EL (cell line): Measurements from ENCODE around the gene UBAP1.
"Not testable (repeated sequence)": the region's sequence is repeated elsewhere in the genome, so short reads cannot be mapped to it uniquely, and the experiment has no call there.

ENCODE experiments used
- DNase-seq: peaks from one replicate; pipeline ENCODE4 v3.0.0-alpha.2; 2016

The UBAP1 gene

DNA sequence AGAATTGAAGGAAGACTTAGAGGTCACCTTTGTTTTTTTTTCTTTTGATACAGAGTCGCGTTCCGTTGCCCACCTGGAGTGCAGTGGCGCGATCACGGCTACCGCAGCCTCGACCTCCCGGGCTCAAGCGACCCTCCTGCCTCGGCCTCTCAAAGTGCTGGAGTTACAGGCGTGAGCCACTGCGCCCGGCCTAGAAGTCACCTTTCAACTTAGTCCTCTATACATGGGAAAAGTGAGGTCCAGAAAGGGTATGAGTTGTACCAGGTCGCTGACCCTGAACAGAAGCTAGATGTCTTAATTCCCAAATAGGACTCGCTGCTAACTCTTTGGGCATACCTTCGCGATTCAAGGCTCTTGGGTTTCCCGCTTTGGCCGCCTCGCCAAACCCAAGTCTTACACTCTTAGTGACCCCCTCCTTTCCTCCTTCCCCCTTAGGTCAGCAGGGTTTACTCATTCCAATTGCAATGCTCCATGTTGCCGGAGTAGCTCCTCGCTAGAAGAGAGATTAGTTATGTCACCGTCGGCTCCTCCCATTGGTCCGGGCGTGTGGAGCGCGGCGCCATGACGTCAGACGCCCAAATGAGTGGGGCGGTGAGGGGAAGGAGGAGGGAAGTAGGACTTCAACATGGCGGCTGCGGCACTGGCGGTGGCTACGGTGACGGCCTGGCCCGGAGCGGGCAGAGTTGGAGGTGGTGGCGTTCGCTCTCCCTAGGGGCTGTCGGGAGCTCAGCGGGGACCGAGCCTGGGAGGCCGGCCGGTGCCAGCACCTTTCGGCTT lies at the start of gene UBAP1:
Gene UBAP1 (plus strand): TSS at position 608 of the 777 bp plus-strand sequence. CDS start 41,872 bp downstream, outside the sequence.
- peak; percentile 99 for DNase-seq

DNA sequence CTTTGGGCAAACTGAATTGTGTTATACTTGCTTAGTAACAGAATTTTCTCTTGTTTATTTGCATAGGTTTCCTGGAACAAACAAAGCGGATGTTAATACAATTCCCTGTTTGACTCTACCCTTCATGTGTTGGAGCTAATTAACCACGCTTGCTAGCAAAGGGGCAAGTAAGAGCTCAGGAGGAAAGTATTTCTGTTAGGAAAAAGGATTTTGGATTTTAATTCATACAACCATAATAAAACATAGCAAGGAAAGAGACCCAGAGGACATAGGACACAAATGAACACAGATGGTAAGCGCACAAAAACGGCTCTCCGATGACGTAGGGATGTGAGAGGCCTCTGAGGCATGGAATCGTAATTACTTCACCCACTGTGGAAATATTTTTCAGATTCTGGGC lies 47.3 kb upstream of the UBAP1 start:
- DNase-seq, result no peak

- no peak for DNase-seq
These were observed 45.4 kb upstream of the UBAP1 start for GRCh38 chr9:34133436-34133949.

DNA sequence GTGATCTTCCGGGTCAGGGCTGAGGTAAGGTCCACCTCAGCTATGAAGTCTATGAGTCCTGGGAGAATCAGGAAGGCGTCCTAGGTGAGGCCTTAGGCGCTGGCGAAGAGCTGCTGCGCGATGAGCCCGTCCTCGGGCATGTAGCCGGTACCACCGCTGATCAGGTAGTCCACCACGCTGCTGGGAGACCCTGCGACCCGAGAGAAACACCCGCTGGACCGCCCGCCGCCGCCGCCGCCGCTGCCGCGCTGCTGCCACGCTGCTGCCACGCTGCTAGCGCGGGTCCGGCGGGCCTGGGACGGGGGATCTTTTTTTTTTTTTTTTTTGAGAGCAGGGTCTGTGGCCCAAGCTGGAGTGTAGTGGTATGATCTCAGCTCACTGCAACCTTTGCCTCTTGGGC lies 44.3 kb upstream of the UBAP1 start:
- DNase-seq, result no peak

GRCh38 chr9:34138644-34139043 lies 40.2 kb upstream of the UBAP1 start:
- not testable (repeated sequence) for DNase-seq

- peak; percentile 82 for DNase-seq
These were observed 39.2 kb upstream of the UBAP1 start for GRCh38 chr9:34139477-34140146.

GRCh38 chr9:34140853-34141252 lies 38.0 kb upstream of the UBAP1 start:
- no peak for DNase-seq

DNA sequence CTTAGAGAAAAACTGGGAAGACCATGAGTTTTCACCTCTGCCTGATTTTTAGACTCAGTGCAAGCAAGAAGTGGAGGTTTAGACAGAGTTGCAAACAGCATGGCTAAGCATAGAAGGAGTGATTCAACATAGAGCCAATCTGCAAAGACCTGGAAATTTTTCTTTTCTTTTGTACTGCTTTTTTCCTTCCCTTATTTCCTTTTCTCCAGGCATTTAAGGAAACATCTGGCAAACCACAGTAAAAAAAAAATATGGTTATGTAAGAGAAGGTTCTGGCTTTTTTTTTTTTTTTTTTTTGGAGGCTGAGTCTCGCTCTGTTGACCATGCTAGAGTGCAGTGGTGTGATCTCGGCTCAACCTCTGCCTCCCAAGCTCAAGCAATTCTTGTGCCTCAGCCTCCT lies 35.7 kb upstream of the UBAP1 start:
- no peak for DNase-seq

DNA sequence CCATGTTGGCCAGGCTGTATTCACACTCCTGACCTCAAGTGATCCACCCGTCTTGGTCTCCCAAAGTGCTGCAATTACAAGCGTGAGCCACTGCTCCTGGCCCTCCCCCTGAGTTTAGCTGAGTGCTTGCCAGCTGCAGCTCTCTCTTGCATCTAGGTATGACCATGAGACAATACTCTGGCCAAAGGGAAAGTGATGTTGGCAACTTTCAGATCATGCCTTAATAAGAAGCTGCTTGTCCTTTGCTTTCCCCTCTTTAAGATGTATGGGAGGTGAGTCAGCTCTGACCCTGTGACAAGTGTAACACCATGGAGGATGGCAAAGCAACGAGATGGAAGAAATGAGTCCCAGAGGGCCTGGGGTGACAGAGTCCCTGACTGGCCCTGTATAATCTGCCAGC lies 33.7 kb upstream of the UBAP1 start:
- peak; percentile 46 for DNase-seq

DNA sequence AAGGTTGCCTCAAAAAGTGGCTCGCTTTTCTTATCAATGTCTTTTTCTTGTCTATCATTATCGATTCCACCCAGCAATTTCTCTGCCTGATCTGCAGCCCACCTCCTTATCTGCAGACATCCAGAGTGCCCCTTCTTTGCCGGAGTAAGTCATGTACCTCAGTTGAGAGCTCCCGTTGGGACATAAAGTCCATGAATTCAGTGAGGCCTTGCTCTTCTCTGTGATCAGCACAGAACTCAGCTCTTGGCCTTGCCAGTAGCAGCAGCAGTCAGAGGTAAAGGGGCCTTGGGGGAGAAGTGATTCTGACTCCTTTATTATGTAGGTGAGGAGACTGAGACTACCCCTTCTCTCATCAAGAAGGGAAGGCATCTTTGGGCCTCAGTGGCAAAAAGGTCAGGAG lies 27.4 kb upstream of the UBAP1 start:
- no peak for DNase-seq

- no peak for DNase-seq
These were observed 24.8 kb upstream of the UBAP1 start for GRCh38 chr9:34154057-34154456.

DNA sequence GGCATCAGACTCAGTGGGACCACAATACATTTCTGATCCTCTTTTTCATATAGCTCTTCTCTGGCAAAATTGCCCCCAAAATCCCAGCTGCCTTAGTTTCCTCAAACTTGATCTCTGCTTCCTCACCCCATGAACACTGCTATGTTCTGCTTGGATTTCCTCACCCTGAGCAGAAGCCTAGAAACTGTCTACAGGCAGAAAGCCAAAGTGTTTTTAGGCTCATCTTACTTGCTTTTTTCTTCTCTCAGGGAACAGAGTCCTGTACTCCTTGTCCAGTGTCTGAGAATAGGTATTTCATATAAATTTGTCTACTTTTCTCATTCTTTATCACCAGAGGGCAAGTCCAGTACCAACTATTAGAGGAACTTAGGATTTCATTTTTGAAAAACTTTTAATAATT lies 21.5 kb upstream of the UBAP1 start:
- DNase-seq, result no peak

DNA sequence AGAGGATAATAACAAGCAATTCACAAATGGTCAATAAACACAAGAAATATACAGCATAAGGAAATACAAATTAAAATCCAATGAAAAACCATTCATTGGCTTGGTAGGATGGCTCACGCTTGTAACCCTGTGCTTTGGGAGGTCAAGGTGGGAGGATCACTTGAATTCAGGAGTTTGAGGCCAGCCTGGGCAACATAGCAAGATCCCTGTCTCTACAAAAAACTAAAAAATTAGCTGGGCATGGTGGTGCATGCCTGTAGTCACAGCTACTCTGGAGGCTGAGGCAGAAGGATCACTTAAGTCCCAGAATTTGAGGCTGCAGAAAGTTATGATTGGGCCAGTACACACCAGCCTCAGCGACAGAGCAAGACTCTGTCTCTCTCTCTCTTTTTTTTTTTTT lies 20.9 kb upstream of the UBAP1 start:
- DNase-seq, result no peak

GRCh38 chr9:34158362-34158869 lies 20.4 kb upstream of the UBAP1 start:
- peak; percentile 55 for DNase-seq

DNA sequence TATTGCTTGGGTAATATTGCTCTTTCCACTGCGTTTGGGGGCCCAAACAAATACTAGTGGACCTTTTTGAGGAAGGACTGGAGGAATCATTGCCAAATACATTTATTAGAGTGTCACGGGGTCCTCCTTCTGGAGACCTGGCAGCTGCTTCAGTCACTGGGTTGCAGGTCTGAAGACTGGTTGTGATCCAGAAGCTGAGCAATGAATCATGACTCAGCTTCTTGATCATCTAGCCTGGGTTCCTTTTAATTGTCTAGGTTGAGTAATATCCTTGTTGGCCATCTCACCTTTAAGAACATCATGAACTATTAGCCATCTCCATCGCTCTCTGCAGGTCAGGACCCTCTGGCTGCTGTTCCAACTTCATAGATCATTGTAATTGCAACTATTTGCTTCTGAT lies 15.4 kb upstream of the UBAP1 start:
- peak; percentile 24 for DNase-seq

DNA sequence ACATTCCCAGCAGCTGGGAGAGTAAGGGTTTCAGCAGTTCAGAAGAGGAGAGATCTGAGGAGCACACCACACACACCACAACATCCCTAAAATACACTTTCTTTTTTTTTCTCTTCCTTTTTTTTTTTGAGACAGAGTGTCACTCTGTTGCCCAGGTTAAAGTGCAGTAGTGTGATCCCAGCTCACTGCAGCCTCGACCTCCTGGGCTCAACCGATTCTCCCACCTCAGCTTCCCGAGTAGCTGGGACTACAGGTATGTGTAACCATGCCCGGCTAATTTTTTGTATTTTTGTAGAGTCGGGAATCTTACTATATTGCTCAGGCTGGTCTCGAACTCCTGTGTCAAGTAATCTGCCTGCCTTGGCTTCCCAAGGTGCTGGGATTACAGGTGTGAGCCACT lies 9.7 kb upstream of the UBAP1 start:
- DNase-seq, result no peak

GRCh38 chr9:34170237-34170991 lies 8.4 kb upstream of the UBAP1 start:
- no peak for DNase-seq

GRCh38 chr9:34171753-34172535 lies 6.9 kb upstream of the UBAP1 start:
- no peak for DNase-seq

DNA sequence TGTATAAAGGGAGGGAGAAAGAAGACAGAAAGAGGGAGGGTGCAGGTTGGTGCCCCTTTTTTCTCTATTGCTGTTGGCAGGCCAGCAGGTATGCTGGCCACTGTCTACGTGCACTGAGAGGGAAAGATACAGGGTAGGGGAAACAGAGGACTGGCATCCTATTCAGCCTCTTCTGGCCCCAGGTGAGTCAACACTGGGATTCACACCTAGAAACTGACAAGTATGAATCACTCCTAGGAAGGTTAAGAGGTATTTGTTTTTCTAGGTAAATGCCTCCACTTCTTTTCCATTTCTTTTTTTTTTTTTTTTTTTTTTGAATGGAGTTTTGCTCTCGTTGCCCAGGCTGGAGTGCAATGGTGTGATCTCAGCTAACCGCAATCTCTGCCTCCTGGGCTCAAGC lies 2.8 kb upstream of the UBAP1 start:
- DNase-seq, result no peak

DNA sequence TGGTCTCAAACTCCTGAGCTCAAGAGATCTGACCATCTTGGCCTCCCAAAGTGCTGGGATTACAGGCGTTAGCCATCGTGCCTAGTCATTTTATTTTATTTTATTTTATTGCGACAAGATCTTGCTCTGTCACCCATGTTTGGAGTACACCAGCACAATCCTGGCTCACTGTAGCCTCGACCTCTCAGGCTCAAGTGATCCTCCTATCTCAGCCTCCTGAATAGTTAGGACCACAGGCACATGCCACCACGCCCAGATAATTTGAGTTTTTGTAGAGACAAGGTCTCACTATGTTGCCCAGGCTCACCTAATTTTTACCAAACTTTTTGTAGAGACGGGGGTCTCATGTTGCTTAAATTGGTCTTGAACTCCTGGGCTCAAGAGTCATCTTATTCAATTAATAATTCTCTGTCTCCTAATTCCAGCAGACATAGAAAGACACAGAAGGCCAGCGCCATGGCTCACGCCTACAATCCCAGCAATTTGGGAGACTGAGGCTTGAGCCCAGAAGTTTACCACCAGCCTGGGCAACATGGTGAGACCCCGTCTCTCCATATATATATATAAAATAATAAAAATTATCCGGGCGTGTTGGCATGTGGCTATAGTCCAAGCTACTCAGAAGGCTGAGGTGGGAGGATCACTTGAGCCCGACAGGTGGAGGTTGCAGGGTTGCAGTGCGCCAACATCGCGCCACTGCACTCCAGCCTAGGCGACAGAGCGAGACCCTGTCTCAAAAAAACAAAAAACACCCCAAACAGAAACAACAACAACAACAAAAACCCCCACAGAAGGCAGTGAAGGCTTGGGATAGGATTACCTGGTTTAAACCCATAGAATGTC lies 1.0 kb upstream of the UBAP1 start:
- DNase-seq, result no peak
